ENCODE results near the gene TMC6. TPM values are rescaled to one million over a fixed set of nuclear protein-coding genes. Genes with fewer than 3 reads are reported as not detected.
"Not testable (repeated sequence)": the region's sequence is repeated elsewhere in the genome, so short reads cannot be mapped to it uniquely, and the experiment has no call there.

Gene TMC6
- total RNA-seq, 1 donor from 2014 or later, result 82.6 TPM

DNA sequence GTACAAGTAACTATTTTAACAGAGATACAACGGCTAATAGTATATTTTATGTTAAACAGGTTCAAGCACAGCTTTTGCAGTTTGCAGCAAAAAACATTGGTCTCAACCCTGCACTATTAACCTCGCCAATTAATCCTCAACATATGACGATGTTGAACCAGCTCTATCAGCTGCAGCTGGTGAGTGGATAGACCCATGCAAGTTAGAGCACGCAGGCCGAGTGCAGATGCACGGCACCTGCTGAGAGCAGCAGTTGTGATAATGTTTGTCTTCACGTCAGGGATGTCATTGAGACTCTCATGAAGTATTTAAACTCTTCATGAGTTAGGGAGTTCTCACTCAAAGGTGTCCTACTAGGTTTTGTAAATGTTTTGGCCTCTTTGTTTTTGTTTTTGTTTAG, 45.6 kb downstream of the TMC6 start:
- DNase-seq (ENCODE audit: extremely low read depth, low read depth, low spot score), result no peak

DNA sequence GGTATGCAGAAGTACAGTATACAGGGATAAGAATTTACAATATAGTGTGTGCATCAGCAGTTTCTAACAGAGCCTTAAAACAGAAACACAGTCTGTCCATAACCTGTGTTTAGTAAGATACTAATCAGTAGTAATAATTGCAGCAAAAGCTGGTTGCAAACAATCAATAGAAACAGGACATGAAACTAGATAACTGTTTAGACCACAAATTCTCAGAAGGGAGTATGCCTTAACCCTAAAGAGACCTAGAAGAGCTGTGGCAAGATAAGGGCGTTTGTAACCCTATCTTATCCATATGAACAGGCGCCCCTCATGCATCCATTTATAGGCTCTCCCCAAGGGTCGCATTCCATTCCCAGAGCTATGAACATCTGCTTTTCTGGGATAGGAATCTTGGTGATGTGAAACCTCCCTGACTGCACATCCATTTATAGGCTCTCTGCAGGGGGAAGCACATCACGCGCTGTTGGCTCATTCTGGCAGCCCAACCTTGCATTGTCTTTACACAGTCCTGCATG, 46.1 kb downstream of the TMC6 start:
- not testable (repeated sequence) for DNase-seq (ENCODE audit: extremely low read depth, low read depth, low spot score)

DNA sequence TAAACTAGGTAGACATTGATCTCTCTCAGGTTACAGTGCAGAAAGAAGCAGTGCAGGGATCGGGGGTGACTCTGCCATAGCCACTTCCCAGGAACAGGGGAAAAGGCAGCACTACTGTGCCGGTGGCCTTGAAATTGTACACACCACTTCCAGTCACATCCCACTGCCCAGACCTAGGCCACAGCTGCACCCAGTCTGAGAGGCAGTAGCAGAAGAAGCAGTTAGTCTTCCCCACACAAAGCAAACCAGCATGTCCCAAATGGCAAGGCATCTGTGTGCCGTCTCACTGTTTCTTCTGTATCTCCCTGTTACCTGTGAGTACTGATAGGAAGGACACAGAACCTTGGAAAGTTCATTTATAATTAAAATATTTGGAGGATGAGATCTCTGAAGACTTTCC, 47.0 kb downstream of the TMC6 start:
- no peak for DNase-seq (ENCODE audit: extremely low read depth, low read depth, low spot score)

DNA sequence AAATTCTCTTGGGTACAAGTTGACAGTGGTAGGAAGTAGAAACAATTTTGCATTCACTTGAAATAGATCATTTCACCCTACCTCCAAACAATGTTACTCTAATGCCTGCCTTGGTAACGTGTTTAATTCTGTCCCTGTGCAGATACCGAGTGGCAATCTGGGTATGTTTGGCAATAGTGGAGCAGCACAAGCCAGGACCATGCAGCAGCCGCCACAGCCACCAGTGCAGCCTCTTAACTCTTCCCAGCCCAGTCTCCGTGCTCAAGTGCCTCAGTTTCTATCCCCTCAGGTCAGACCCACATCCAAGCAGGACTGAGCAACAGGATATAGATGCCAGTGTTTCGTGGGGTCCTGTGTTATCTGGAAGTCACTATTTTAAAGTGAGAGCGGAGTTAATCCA, 49.3 kb downstream of the TMC6 start:
- DNase-seq (ENCODE audit: extremely low read depth, low read depth, low spot score), result no peak

DNA sequence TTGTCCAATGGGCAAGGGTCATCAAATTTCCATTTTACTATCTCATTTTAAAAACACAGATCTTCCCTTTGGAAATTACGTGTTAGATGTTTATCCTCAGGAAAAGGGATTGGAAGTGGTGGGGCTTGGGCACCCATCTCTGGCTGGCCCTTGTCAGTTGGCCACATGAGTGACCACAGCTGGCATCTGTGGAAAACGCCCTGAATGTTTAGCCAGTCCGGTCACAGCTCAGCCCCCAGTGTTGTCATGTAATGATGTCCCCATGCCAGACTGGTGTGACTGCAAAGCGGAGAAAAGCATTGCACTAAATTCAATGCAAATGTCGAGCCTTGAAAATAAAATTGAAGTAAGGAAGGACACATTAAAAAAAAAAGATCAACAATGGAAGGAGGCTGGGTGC, 53.0 kb downstream of the TMC6 start:
- no peak for DNase-seq (ENCODE audit: extremely low read depth, low read depth, low spot score)

DNA sequence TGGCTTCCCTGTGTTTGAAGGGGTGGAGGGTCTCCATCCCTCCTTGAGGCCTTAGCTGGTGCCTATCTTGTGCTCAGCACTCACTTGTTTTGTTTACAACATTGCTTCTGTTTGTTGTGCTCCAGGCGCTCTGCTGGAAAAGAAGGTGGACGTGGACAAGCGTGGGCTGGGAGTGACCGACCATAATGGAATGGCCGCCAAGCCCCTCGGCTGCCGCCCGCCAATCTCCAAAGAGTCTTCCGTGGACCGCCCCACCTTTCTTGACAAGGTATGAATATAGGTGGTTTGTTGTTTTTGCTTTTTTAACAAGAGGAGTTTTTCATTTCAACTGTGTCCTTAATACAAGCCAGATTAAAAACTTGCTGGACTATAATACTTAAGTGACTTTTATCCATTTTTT, 53.5 kb downstream of the TMC6 start:
- no peak for DNase-seq (ENCODE audit: extremely low read depth, low read depth, low spot score)

DNA sequence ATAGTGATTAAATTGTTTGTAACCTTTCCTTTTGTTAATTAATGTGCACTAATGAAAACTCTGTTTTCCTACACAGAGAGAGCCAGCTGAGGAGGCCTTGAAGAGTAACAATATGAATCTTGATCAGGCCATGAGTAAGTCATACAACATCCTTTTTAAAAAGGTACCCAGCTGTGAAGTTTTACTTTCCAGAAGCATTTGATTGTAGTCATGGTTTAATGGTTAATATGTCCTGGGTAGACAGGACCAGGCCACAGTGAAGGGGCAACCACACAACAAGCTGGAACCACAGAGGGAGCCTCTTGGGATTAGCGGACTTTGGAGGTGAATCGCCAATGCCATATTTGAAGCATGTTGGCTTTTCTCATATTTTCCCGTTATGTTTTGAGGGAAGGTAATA, 55.6 kb downstream of the TMC6 start:
- no peak for DNase-seq (ENCODE audit: extremely low read depth, low read depth, low spot score)

DNA sequence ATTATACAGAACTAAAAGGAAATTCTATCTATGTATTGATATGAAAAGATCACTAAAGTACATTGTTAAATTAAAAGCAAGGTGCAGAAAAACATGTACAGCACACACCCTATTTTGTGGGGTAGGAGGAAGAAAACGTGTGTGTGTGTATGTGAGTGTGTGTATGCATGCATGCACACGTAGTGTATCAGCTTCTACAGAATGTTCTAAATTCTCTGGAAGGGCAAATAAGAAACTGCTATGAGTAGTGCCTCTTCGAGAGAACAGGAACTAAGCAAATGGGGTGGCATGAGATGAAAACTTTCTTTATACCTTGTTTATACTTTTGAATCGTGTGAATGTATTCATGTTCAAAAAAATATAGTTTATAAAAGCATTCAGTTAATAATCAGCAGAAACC, 58.9 kb downstream of the TMC6 start:
- DNase-seq (ENCODE audit: extremely low read depth, low read depth, low spot score), result no peak

DNA sequence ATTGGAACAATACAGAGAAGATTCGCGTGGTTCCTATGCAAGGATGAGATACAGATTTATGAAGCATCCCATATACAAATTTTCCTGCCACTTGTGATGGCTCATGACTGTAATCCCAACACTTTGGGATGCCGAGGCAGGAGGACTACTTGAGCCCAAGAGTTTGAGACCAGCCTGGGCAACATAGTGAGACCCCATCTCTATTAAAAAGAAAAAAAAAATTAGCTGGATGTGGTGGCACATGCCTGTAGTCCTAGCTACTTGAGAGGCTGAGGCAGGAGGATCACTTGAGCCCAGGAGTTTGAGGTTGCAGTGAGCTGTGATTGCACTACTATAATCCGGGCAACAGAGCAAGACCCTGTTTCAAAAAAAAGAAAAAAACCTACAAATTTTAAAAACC, 61.6 kb downstream of the TMC6 start:
- DNase-seq (ENCODE audit: extremely low read depth, low read depth, low spot score), result not testable (repeated sequence)

DNA sequence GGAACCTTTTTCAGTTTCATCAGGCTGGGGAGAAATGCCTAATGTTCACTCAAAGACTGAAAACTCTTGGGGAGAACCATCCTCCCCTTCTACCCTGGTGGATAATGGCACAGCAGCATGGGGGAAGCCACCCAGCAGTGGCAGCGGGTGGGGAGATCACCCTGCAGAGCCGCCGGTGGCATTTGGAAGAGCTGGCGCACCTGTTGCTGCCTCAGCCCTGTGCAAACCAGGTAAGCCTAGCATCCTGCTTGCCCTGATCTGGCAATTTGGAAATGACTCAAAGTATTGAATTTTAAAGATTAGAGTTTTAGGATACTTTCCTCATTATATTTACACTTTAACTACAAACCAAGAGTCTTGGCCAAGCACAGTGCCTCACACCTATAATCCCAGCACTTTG, 63.8 kb downstream of the TMC6 start:
- no peak for DNase-seq (ENCODE audit: extremely low read depth, low read depth, low spot score)

DNA sequence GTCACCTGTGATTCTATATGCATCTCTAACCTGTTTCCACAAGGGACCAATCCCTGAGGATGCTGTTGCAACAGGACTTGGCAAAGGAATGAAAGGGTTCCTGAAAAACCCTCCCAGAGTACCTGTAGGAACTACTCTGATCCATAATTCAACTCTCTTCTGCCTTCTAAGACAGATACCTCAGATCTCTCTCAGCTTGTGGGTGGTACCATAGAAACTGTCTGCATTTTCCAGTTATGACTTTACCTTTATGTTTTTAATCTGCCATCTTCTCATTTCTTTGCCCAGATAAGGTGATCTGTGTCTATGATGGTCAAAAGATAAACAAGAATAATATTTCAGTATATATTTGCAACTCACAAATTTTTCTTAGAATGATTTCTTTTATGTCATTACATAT, 65.1 kb downstream of the TMC6 start:
- DNase-seq (ENCODE audit: extremely low read depth, low read depth, low spot score), result no peak

DNA sequence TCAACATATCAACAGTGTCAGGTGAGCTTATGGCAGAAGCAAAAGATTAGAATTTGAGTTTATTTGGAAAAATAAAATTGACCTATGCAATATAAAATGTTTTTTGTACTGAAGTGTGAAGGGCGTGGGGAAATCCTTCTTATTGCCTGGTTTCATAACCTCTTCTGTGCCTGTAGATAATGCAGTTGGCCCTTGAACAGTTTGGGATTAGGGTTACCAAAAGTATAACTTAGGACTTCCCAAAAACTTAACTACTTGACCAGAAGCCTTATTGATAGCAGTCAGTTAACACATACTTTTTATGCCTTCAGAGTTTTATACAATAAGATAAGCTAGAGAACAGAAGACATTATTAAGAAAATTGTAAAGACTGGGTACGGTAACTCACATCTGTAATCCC, 66.0 kb downstream of the TMC6 start:
- DNase-seq (ENCODE audit: extremely low read depth, low read depth, low spot score), result no peak

Other genes starting within 250 kb of the TMC6 start
- gene TNRC6C, start 170.1 kb downstream of the TMC6 start, total RNA-seq, result 5.9 and 8.0 TPM in 2 replicates
- 0.10 and 1.1 TPM in 2 replicates for gene TMC8, start 2.0 kb upstream of the TMC6 start, total RNA-seq
- gene C17orf99, start 17.6 kb upstream of the TMC6 start, total RNA-seq, result not detected in 2 replicates
- 83.6 and 164 TPM in 2 replicates for gene SYNGR2, start 39.8 kb upstream of the TMC6 start, total RNA-seq
- 23.3 and 51.8 TPM in 2 replicates for gene TK1, start 58.3 kb upstream of the TMC6 start, total RNA-seq
- 48.5 and 64.7 TPM in 2 replicates for gene AFMID, start 58.6 kb upstream of the TMC6 start, total RNA-seq
- 13.9 and 16.1 TPM in 2 replicates for gene BIRC5, start 85.5 kb upstream of the TMC6 start, total RNA-seq
- gene TMEM235, start 102.9 kb upstream of the TMC6 start, total RNA-seq, result not detected in 2 replicates
- 79.9 and 114 TPM in 2 replicates for gene SOCS3, start 231.3 kb upstream of the TMC6 start, total RNA-seq
- 67.1 and 84.0 TPM in 2 replicates for gene PGS1, start 249.9 kb upstream of the TMC6 start, total RNA-seq